A549 (cell line): ENCODE measurements around the gene OMG. TPM values are rescaled to one million over a fixed set of nuclear protein-coding genes. Genes with fewer than 3 reads are reported as not detected.
A peak's percentile ranks its signal among the peaks of the same experiment; 100 is the strongest.

Experiments
- ATAC-seq, 2 experiments: fragments of 200-7000 bp in 1 of 2; fragments of >200 bp in 1 of 2; cut with Nextera tagmentation in 1 of 2; cut with Tn5 transposase in 1 of 2; 3 replicates each; pipeline versions ENCODE4 v1.8.0 to v1.9.1; 2018 to 2020; ENCODE audit warnings: mild to moderate bottlenecking in 1 of 2, moderate library complexity in 1 of 2
- CTCF ChIA-PET: fragments of 300-600 bp; sonication (Branson Sonifier 250); formaldehyde crosslinking; extraction: SDS; loops from one replicate; lab custom pipeline; 2021; ENCODE audit warnings: antibody characterized with exemption, inconsistent platforms; lab: Yijun Ruan, JAX
- POLR2A ChIA-PET: fragments of 350-600 bp; formaldehyde crosslinking; extraction: SDS; loops from one replicate; lab custom pipeline; 2021; ENCODE audit warnings: antibody characterized with exemption, inconsistent platforms; lab: Yijun Ruan, JAX
- DNase-seq, 2 experiments: peaks; one replicate each; pipeline versions ENCODE4 v3.0.0 to v3.0.0-alpha.2; 2011 to 2016; ENCODE audit warnings: low read depth in 1 of 2, low spot score in 1 of 2
- FAIRE-seq: peaks from 2 replicates; lab custom pipeline; 2011; peaks lifted over from hg19 to GRCh38; lab: Jason Lieb, UNC
- H3K27ac ChIP-seq, 2 experiments: fragments of >200 bp; sonication (Bioruptor Twin); formaldehyde crosslinking; 3 replicates each; pipeline ENCODE4 v1.5.1; 2016 to 2017
- H3K4me1 ChIP-seq: fragments of >200 bp; sonication (Bioruptor Twin); formaldehyde crosslinking; 3 replicates; pipeline ENCODE4 v1.6.1; 2016
- H3K4me2 ChIP-seq: fragments of >200 bp; sonication (Bioruptor Twin); formaldehyde crosslinking; 3 replicates; pipeline ENCODE4 v1.6.1; 2016
- H3K4me3 ChIP-seq: fragments of >200 bp; sonication (Bioruptor Twin); formaldehyde crosslinking; 3 replicates; pipeline ENCODE4 v1.5.1; 2016
- H3K9me3 ChIP-seq: fragments of >200 bp; sonication (Bioruptor Twin); formaldehyde crosslinking; 3 replicates; pipeline ENCODE4 v1.6.1; 2016
- BHLHE40 ChIP-seq: IDR thresholded peaks from 2 replicates; pipeline ENCODE4 v1.6.1; 2012; ENCODE audit warnings: low read depth, low read length, inconsistent platforms
- CBX8 ChIP-seq: fragments of 200-600 bp; sonication (generic); IDR thresholded peaks from 2 replicates; pipeline ENCODE4 v1.6.1; 2016
- CEBPB ChIP-seq, 2 experiments: fragments of >200 bp in 1 of 2; sonication (Bioruptor Twin) in 1 of 2; formaldehyde crosslinking in 1 of 2; IDR thresholded peaks; 2 replicates each; pipeline ENCODE4 v1.6.1; 2012 to 2016
- CHD4 ChIP-seq: fragments of 200-600 bp; sonication (generic); IDR thresholded peaks from 2 replicates; pipeline ENCODE4 v1.6.1; 2016; ENCODE audit warnings: antibody characterized with exemption, mild to moderate bottlenecking, borderline replicate concordance
- EHMT2 ChIP-seq: fragments of 200-600 bp; sonication (generic); IDR thresholded peaks from 2 replicates; pipeline ENCODE4 v1.6.1; 2016; ENCODE audit warnings: antibody characterized with exemption, low read depth, mild to moderate bottlenecking, moderate library complexity
- ESRRA ChIP-seq: fragments of 150-350 bp; IDR thresholded peaks from 2 replicates; pipeline ENCODE4 v1.6.1; 2014; ENCODE audit warnings: mild to moderate bottlenecking, low read length, borderline replicate concordance
- FOSB ChIP-seq: fragments of 250-450 bp; sonication (Bioruptor Pico); IDR thresholded peaks from 2 replicates; pipeline ENCODE4 v1.5.0; 2020; ENCODE audit warnings: mild to moderate bottlenecking, moderate library complexity
- FOXS1 ChIP-seq: fragments of 250-450 bp; sonication (Bioruptor Pico); IDR thresholded peaks from 2 replicates; pipeline ENCODE4 v1.5.0; 2020; ENCODE audit warnings: mild to moderate bottlenecking, moderate library complexity
- HOXB13 ChIP-seq: fragments of 250-450 bp; sonication (Bioruptor Pico); IDR thresholded peaks from 2 replicates; pipeline ENCODE4 v1.5.0; 2020; ENCODE audit warnings: low read depth, mild to moderate bottlenecking, moderate library complexity
- HOXB5 ChIP-seq: fragments of 250-450 bp; sonication (Bioruptor Pico); IDR thresholded peaks from 2 replicates; pipeline ENCODE4 v1.5.0; 2020; ENCODE audit warnings: mild to moderate bottlenecking, moderate library complexity
- MAX ChIP-seq: IDR thresholded peaks from 2 replicates; pipeline ENCODE4 v1.6.1; 2012
- MYC ChIP-seq: IDR thresholded peaks from 2 replicates; pipeline ENCODE4 v1.6.1; 2012; ENCODE audit warnings: mild to moderate bottlenecking, inconsistent platforms, low read length, improper control_type of control experiment, borderline replicate concordance
- PHF8 ChIP-seq: fragments of 200-600 bp; sonication (generic); IDR thresholded peaks from 2 replicates; pipeline ENCODE4 v1.6.1; 2016; ENCODE audit warnings: low read depth, mild to moderate bottlenecking, antibody characterized with exemption, moderate library complexity, borderline replicate concordance
- RARB ChIP-seq: fragments of 250-450 bp; sonication (Bioruptor Pico); IDR thresholded peaks from 2 replicates; pipeline ENCODE4 v1.8.0; 2021; ENCODE audit warnings: mild to moderate bottlenecking, moderate library complexity
- RCOR1 ChIP-seq: fragments of 150-350 bp; IDR thresholded peaks from 2 replicates; pipeline ENCODE4 v1.6.1; 2014; ENCODE audit warnings: antibody characterized with exemption, low read length, low read depth
- RFX5 ChIP-seq: fragments of 450-650 bp; IDR thresholded peaks from 2 replicates; pipeline ENCODE4 v1.7.1; 2014; ENCODE audit warnings: antibody characterized with exemption, mild to moderate bottlenecking, moderate library complexity
- SMC3 ChIP-seq: fragments of >200 bp; sonication (Bioruptor Twin); formaldehyde crosslinking; IDR thresholded peaks from 3 replicates; pipeline ENCODE4 v1.6.1; 2018; ENCODE audit warnings: inconsistent platforms
- SREBF2 ChIP-seq: fragments of 450-650 bp; IDR thresholded peaks from 2 replicates; pipeline ENCODE4 v1.6.1; 2014; ENCODE audit warnings: mild to moderate bottlenecking, moderate library complexity
- TP53 ChIP-seq: fragments of 250-450 bp; sonication (Bioruptor Pico); IDR thresholded peaks from 2 replicates; pipeline ENCODE4 v1.5.0; 2021; ENCODE audit warnings: mild to moderate bottlenecking, moderate library complexity
- USF2 ChIP-seq: fragments of 450-650 bp; IDR thresholded peaks from 2 replicates; pipeline ENCODE4 v1.6.1; 2014; ENCODE audit warnings: antibody characterized with exemption
- ZC3H11A ChIP-seq: fragments of 450-650 bp; IDR thresholded peaks from 2 replicates; pipeline ENCODE4 v1.6.1; 2014; ENCODE audit warnings: antibody characterized with exemption, mild to moderate bottlenecking
- ZNF302 ChIP-seq: fragments of 250-450 bp; sonication (Bioruptor Pico); IDR thresholded peaks from 2 replicates; pipeline ENCODE4 v1.9.0; 2021; ENCODE audit warnings: inconsistent platforms, mild to moderate bottlenecking, moderate library complexity
- WGBS: methylation state at CpG from one replicate; pipeline ENCODE4 v1.1.6; 2017; ENCODE audit errors: missing lambda C conversion rate; 5-methylcytosine and 5-hydroxymethylcytosine counted together
- polyA plus RNA-seq, 4 experiments: library from polyadenylated mRNA; depleted of rRNA in 3 of 4; stranded (reverse); fragments of >200 nt; fragmentation: RNase III in 1 of 4; extraction: RNeasy Plus Mini Kit Qiagen cat#74134 plus additional on column Dnase treatment in 1 of 4; gene quantifications; 2 replicates in 3 of 4; 3 replicates in 1 of 4; pipeline ENCODE4 v1.2.3, GENCODE V29; 2011 to 2017
- TF ChIP-seq, protein P1 (sequence below): fragments of >200 bp; sonication (Bioruptor Twin); formaldehyde crosslinking; IDR thresholded peaks from 3 replicates; pipeline ENCODE4 v1.5.1; 2016
- TF ChIP-seq, protein P2 (sequence below): fragments of 200-600 bp; sonication (generic); IDR thresholded peaks from 2 replicates; pipeline ENCODE4 v1.6.1; 2016; ENCODE audit warnings: antibody characterized with exemption, mild to moderate bottlenecking, moderate library complexity
- TF ChIP-seq, protein P3 (sequence below): IDR thresholded peaks from 2 replicates; pipeline ENCODE4 v1.6.1; 2012; ENCODE audit warnings: low read depth, borderline replicate concordance
- TF ChIP-seq, protein P4 (sequence below): IDR thresholded peaks from 2 replicates; pipeline ENCODE4 v1.6.1; 2012

The OMG gene
- polyA plus RNA-seq, 2 of the 4 experiments (the other 2 are of a cell fraction) = not detected

DNA sequence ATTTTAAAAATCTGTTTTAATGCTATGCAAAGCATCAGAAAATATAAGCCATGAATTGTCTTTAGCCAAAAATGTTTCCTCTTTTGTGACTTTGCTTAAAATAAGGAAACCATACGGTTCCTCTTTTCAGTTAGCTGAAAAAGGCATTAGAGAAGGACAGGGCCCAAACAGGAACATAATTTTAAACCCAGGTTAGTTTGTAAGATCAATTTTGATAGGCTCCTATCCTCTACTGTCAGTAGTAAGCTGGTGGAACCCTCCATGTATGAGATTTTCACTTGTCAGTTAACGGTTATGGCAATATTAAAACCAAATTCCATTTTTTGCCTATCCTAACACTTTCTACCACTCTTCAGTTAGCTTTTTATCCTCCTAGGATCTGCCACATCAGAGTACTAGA lies 12.5 kb upstream of the OMG start:
- POLR2A ChIA-PET = no interaction called here
- peak; percentile 67 for FAIRE-seq
- CTCF ChIA-PET = no interaction called here
- 96% methylated on average over 2 of the region's 2 CpGs for WGBS
- Histone ChIP-seq H3K4me2 (no peak overlapping the region), H3K27ac (no peak overlapping the region), H3K4me1 (peaks cover 17% of the 10 kb centered on the region; the same call in 2 of the 3 replicates), H3K4me3 (no peak overlapping the region), H3K9me3 (no peaks in the 10 kb centered on the region)
- no peak for ATAC-seq
- TF ChIP-seq ZC3H11A (no peak), CHD4 (no peak), ESRRA (no peak), EHMT2 (no peak), CEBPB (IDR thresholded peaks at IDR 0.05) (no peak), RCOR1 (no peak), PHF8 (no peak), MYC (no peak), ZNF302 (no peak), RFX5 (no peak), MAX (no peak), FOSB (CRISPR knock-in tag) (no peak), BHLHE40 (no peak), USF2 (no peak), SREBF2 (no peak), TP53 (CRISPR knock-in tag) (no peak), RARB (CRISPR knock-in tag) (no peak)
- TF ChIP-seq, protein P1, sequence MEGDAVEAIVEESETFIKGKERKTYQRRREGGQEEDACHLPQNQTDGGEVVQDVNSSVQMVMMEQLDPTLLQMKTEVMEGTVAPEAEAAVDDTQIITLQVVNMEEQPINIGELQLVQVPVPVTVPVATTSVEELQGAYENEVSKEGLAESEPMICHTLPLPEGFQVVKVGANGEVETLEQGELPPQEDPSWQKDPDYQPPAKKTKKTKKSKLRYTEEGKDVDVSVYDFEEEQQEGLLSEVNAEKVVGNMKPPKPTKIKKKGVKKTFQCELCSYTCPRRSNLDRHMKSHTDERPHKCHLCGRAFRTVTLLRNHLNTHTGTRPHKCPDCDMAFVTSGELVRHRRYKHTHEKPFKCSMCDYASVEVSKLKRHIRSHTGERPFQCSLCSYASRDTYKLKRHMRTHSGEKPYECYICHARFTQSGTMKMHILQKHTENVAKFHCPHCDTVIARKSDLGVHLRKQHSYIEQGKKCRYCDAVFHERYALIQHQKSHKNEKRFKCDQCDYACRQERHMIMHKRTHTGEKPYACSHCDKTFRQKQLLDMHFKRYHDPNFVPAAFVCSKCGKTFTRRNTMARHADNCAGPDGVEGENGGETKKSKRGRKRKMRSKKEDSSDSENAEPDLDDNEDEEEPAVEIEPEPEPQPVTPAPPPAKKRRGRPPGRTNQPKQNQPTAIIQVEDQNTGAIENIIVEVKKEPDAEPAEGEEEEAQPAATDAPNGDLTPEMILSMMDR = no peak
- TF ChIP-seq, protein P2, sequence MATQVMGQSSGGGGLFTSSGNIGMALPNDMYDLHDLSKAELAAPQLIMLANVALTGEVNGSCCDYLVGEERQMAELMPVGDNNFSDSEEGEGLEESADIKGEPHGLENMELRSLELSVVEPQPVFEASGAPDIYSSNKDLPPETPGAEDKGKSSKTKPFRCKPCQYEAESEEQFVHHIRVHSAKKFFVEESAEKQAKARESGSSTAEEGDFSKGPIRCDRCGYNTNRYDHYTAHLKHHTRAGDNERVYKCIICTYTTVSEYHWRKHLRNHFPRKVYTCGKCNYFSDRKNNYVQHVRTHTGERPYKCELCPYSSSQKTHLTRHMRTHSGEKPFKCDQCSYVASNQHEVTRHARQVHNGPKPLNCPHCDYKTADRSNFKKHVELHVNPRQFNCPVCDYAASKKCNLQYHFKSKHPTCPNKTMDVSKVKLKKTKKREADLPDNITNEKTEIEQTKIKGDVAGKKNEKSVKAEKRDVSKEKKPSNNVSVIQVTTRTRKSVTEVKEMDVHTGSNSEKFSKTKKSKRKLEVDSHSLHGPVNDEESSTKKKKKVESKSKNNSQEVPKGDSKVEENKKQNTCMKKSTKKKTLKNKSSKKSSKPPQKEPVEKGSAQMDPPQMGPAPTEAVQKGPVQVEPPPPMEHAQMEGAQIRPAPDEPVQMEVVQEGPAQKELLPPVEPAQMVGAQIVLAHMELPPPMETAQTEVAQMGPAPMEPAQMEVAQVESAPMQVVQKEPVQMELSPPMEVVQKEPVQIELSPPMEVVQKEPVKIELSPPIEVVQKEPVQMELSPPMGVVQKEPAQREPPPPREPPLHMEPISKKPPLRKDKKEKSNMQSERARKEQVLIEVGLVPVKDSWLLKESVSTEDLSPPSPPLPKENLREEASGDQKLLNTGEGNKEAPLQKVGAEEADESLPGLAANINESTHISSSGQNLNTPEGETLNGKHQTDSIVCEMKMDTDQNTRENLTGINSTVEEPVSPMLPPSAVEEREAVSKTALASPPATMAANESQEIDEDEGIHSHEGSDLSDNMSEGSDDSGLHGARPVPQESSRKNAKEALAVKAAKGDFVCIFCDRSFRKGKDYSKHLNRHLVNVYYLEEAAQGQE = no peak
- DNase-seq = no peak

GRCh38 chr17:31308372-31309334 lies 11.6 kb upstream of the OMG start:
- Histone ChIP-seq H3K27ac (no peak overlapping the region), H3K4me1 (peaks cover 9% of the 10 kb centered on the region; the same call in 1 of the 3 replicates), H3K4me3 (no peak overlapping the region), H3K9me3 (no peaks in the 10 kb centered on the region), H3K4me2 (no peak overlapping the region)
- FAIRE-seq = peak; percentile 97
- 72% methylated on average over 5 of the region's 5 CpGs for WGBS
- no peak for ATAC-seq
- DNase-seq = no peak
- ChIA-PET CTCF (no interaction called here), POLR2A (no interaction called here)
- TF ChIP-seq, protein P3, sequence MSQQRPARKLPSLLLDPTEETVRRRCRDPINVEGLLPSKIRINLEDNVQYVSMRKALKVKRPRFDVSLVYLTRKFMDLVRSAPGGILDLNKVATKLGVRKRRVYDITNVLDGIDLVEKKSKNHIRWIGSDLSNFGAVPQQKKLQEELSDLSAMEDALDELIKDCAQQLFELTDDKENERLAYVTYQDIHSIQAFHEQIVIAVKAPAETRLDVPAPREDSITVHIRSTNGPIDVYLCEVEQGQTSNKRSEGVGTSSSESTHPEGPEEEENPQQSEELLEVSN = no peak
- TF ChIP-seq HOXB13 (CRISPR knock-in tag) (no peak), SREBF2 (no peak), ESRRA (no peak), FOXS1 (CRISPR knock-in tag) (no peak), HOXB5 (CRISPR knock-in tag) (no peak), CBX8 (no peak), SMC3 (no peak), PHF8 (no peak)
- TF ChIP-seq, protein P4, sequence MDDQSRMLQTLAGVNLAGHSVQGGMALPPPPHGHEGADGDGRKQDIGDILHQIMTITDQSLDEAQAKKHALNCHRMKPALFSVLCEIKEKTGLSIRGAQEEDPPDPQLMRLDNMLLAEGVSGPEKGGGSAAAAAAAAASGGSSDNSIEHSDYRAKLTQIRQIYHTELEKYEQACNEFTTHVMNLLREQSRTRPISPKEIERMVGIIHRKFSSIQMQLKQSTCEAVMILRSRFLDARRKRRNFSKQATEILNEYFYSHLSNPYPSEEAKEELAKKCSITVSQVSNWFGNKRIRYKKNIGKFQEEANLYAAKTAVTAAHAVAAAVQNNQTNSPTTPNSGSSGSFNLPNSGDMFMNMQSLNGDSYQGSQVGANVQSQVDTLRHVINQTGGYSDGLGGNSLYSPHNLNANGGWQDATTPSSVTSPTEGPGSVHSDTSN = no peak
- TF ChIP-seq, protein P1 = no peak
